ENCODE data around the gene DBX2.
A peak's percentile ranks its signal among the peaks of the same experiment; 100 is the strongest.
"Not testable (repeated sequence)": the region's sequence is repeated elsewhere in the genome, so short reads cannot be mapped to it uniquely, and the experiment has no call there.

DBX2 gene

DNA sequence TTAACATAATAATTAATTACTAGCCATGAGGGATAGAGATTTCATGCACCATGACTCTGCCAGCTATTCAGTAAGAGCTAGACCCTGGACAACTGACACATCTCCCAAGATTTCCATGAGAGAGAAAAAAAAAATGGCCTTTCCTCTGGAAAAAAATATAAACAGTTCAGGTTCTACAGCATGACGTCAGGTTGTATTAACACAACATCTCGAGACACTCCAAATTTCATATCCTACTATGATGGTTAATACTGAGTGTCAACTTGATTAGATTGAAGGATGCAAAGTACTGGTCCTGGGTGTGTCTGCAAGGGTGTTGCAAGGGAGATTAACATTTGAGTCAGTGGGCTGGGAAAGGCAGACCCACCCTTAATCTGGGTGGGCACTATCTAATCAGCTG is 11.1 kb downstream of the DBX2 start:
- Histone ChIP-seq H3K27ac (no peak overlapping the region), H3K9me3 (ENCODE audit: low read depth, low read length) (no peaks in the 10 kb centered on the region), H3K4me3 (no peak overlapping the region), H3K36me3 (ENCODE audit: insufficient read depth, low read length) (no peaks in the 10 kb centered on the region), H3K9ac (ENCODE audit: insufficient read length) (no peak overlapping the region)
- DNase-seq (ENCODE audit: low read depth, low spot score), result no peak
- no peak for TF ChIP-seq FOXP2 (optimal IDR thresholded peaks at IDR 0.05; ENCODE audit: control extremely low read depth, extremely low read length, insufficient read depth)
- TF ChIP-seq POLR2AphosphoS5 (IDR thresholded peaks at IDR 0.05; ENCODE audit: borderline replicate concordance, low read depth, low read length), result no peak
- TF ChIP-seq EZH2 (IDR thresholded peaks at IDR 0.05), result no peak

DNA sequence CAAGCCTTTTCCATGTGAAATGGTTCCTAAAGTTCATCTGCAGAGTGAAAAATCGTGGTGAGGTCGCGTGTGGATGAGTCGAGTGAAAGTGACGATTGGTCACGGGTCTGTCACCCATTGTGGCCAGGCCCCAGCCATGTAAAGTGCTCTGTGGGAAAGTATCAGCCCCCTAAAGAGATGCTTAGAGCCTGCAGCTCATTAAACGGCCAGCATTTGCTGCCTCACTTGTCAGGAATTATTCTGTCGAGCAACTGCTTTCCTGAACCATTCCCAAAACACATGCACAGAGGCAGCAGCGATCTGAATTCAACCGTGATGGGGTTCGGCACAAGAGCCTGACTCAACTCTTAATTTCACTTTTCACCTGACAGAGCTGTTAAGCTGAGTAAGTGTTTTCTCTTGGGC is 16.0 kb downstream of the DBX2 start:
- Histone ChIP-seq H3K9ac (ENCODE audit: insufficient read length) (no peak overlapping the region), H3K9me3 (ENCODE audit: low read depth, low read length) (no peaks in the 10 kb centered on the region), H3K36me3 (ENCODE audit: insufficient read depth, low read length) (no peaks in the 10 kb centered on the region), H3K4me3 (no peak overlapping the region), H3K27ac (no peak overlapping the region)
- no peak for DNase-seq (ENCODE audit: low read depth, low spot score)
- no peak for TF ChIP-seq FOXP2 (optimal IDR thresholded peaks at IDR 0.05; ENCODE audit: control extremely low read depth, extremely low read length, insufficient read depth)
- TF ChIP-seq EZH2 (IDR thresholded peaks at IDR 0.05), result no peak
- TF ChIP-seq POLR2AphosphoS5 (IDR thresholded peaks at IDR 0.05; ENCODE audit: borderline replicate concordance, low read depth, low read length), result no peak

GRCh38 chr12:45017916-45018315 is 33.0 kb downstream of the DBX2 start:
- no peaks in the 10 kb centered on the region for H3K36me3 ChIP-seq (ENCODE audit: insufficient read depth, low read length)
- TF ChIP-seq FOXP2 (optimal IDR thresholded peaks at IDR 0.05; ENCODE audit: control extremely low read depth, extremely low read length, insufficient read depth) (no peak), POLR2AphosphoS5 (IDR thresholded peaks at IDR 0.05; ENCODE audit: borderline replicate concordance, low read depth, low read length) (no peak), EZH2 (IDR thresholded peaks at IDR 0.05) (no peak)
- H3K4me3 ChIP-seq, result no peak overlapping the region
- H3K9ac ChIP-seq (ENCODE audit: insufficient read length), result no peak overlapping the region
- no peak overlapping the region for H3K27ac ChIP-seq
- no peaks in the 10 kb centered on the region for H3K9me3 ChIP-seq (ENCODE audit: low read depth, low read length)
- DNase-seq (ENCODE audit: low read depth, low spot score), result no peak

GRCh38 chr12:45014396-45014795 is 36.5 kb downstream of the DBX2 start:
- DNase-seq (ENCODE audit: low read depth, low spot score), result peak; percentile 62
- Histone ChIP-seq H3K4me3 (peak overlapping the region; percentile 42; the same call in 1 of the 2 replicates), H3K36me3 (ENCODE audit: insufficient read depth, low read length) (no peaks in the 10 kb centered on the region), H3K9ac (ENCODE audit: insufficient read length) (no peak overlapping the region), H3K27ac (peak overlapping the region; percentile 69; the same call in 1 of the 2 replicates), H3K9me3 (ENCODE audit: low read depth, low read length) (no peaks in the 10 kb centered on the region)
- TF ChIP-seq POLR2AphosphoS5 (IDR thresholded peaks at IDR 0.05; ENCODE audit: borderline replicate concordance, low read depth, low read length) (peak; percentile 29; the same call in 1 of the 2 replicates), EZH2 (IDR thresholded peaks at IDR 0.05) (no peak), FOXP2 (optimal IDR thresholded peaks at IDR 0.05; ENCODE audit: control extremely low read depth, extremely low read length, insufficient read depth) (peak; percentile 6)

DNA sequence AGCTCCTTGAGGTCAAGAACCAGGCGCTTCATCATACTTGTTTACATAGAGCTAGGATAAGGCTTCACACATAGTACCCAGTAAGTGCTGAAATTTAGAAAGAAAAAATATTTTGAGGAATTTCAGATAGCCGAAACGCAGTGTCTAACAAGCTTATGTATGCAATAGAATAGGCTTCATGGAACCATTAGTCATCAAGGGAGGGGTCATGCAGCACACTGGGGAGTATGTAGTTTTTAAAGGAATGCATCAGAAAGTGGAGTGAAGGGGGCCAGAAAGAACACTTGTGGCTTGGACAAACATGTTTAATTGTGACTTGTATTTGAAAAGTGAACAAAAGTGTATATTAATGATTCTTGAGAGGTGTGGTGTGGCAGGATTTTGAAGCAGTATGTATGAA is 38.1 kb downstream of the DBX2 start:
- TF ChIP-seq EZH2 (IDR thresholded peaks at IDR 0.05) (no peak), POLR2AphosphoS5 (IDR thresholded peaks at IDR 0.05; ENCODE audit: borderline replicate concordance, low read depth, low read length) (no peak), FOXP2 (optimal IDR thresholded peaks at IDR 0.05; ENCODE audit: control extremely low read depth, extremely low read length, insufficient read depth) (no peak)
- Histone ChIP-seq H3K36me3 (ENCODE audit: insufficient read depth, low read length) (no peaks in the 10 kb centered on the region), H3K9ac (ENCODE audit: insufficient read length) (no peak overlapping the region), H3K4me3 (no peak overlapping the region), H3K9me3 (ENCODE audit: low read depth, low read length) (no peaks in the 10 kb centered on the region), H3K27ac (no peak overlapping the region)
- DNase-seq (ENCODE audit: low read depth, low spot score), result no peak

DNA sequence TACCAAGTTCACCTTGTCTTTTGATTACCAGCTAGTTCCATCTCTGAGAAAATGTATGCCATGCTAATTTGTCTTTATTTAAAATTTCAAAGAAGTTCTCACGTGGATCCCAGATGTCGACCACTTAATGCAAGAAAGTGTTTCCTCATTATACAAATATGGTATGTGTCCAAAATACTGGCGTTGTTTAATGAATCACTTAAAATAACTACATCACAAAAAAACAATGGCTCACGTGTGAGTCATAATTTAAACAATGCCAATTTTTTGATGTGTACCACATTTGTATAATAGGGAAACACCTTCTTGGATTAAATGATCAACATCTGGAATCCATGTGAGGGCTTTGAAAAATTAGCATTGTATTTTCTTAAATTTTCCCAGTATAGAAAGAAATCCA is 40.8 kb downstream of the DBX2 start:
- TF ChIP-seq FOXP2 (optimal IDR thresholded peaks at IDR 0.05; ENCODE audit: control extremely low read depth, extremely low read length, insufficient read depth) (no peak), POLR2AphosphoS5 (IDR thresholded peaks at IDR 0.05; ENCODE audit: borderline replicate concordance, low read depth, low read length) (no peak), EZH2 (IDR thresholded peaks at IDR 0.05) (no peak)
- no peaks in the 10 kb centered on the region for H3K36me3 ChIP-seq (ENCODE audit: insufficient read depth, low read length)
- H3K4me3 ChIP-seq, result no peak overlapping the region
- no peaks in the 10 kb centered on the region for H3K9me3 ChIP-seq (ENCODE audit: low read depth, low read length)
- no peak for DNase-seq (ENCODE audit: low read depth, low spot score)
- H3K9ac ChIP-seq (ENCODE audit: insufficient read length), result no peak overlapping the region
- no peak overlapping the region for H3K27ac ChIP-seq

GRCh38 chr12:45008211-45008610 is 42.7 kb downstream of the DBX2 start:
- H3K4me3 ChIP-seq, result no peak overlapping the region; the same call in 1 of the 2 replicates
- DNase-seq (ENCODE audit: low read depth, low spot score), result peak; percentile 34
- H3K36me3 ChIP-seq (ENCODE audit: insufficient read depth, low read length), result no peaks in the 10 kb centered on the region
- H3K9me3 ChIP-seq (ENCODE audit: low read depth, low read length), result no peaks in the 10 kb centered on the region
- no peak overlapping the region for H3K9ac ChIP-seq (ENCODE audit: insufficient read length)
- no peak overlapping the region for H3K27ac ChIP-seq
- TF ChIP-seq POLR2AphosphoS5 (IDR thresholded peaks at IDR 0.05; ENCODE audit: borderline replicate concordance, low read depth, low read length), result no peak
- no peak for TF ChIP-seq FOXP2 (optimal IDR thresholded peaks at IDR 0.05; ENCODE audit: control extremely low read depth, extremely low read length, insufficient read depth)
- TF ChIP-seq EZH2 (IDR thresholded peaks at IDR 0.05), result no peak

DNA sequence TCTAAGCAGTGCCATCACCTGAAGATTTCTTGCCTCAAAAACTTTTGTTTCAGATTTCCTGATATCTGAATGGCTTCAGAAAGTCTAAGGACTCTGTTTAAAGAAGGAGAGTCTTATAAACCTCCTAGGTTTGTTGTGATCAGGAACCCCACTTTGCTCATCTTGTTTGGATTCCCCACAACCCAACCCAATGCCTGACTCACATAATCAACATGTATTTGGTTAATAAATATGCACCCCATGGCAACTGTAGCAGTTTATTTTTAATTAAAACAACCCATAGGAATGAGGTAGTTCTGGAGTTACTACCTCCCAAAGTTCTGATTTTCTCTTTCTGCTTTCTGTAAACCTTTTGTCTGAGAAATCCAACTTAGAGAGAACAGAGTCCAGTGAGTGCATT is 51.5 kb downstream of the DBX2 start:
- H3K36me3 ChIP-seq (ENCODE audit: insufficient read depth, low read length), result no peaks in the 10 kb centered on the region
- no peaks in the 10 kb centered on the region for H3K9me3 ChIP-seq (ENCODE audit: low read depth, low read length)
- H3K27ac ChIP-seq, result no peak overlapping the region
- no peak overlapping the region for H3K4me3 ChIP-seq
- H3K9ac ChIP-seq (ENCODE audit: insufficient read length), result no peak overlapping the region
- DNase-seq (ENCODE audit: low read depth, low spot score), result no peak
- TF ChIP-seq EZH2 (IDR thresholded peaks at IDR 0.05) (no peak), FOXP2 (optimal IDR thresholded peaks at IDR 0.05; ENCODE audit: control extremely low read depth, extremely low read length, insufficient read depth) (no peak), POLR2AphosphoS5 (IDR thresholded peaks at IDR 0.05; ENCODE audit: borderline replicate concordance, low read depth, low read length) (no peak)

DNA sequence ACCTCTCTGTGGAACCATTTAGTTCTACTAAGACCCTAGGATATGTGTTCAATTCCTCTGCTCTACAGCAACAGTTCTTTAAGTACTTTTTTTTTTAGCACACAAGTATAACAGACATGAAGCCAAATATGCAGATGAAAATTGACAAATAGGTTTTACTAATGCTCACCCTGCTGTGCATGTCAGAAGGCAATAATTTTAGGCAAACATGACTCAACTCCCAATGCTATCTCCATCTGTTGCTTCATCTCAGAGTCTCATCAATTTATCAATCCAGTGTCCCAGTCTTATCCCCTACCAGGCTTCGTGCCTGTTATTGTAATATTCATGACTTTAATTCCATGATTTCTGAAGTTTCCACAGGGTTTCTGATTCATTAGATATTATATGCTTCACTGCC is 57.7 kb downstream of the DBX2 start:
- H3K9ac ChIP-seq (ENCODE audit: insufficient read length), result no peak overlapping the region
- no peak for DNase-seq (ENCODE audit: low read depth, low spot score)

GRCh38 chr12:44984863-44985262 is 66.0 kb downstream of the DBX2 start:
- H3K36me3 ChIP-seq (ENCODE audit: insufficient read depth, low read length); H3K9ac ChIP-seq (ENCODE audit: insufficient read length); DNase-seq (ENCODE audit: low read depth, low spot score); H3K27ac ChIP-seq; H3K9me3 ChIP-seq (ENCODE audit: low read depth, low read length); H3K4me3 ChIP-seq: not testable (repeated sequence)

More for the DNA sequence above, 57.7 kb downstream of the DBX2 start:
- H3K27ac ChIP-seq, result no peak overlapping the region
- H3K36me3 ChIP-seq (ENCODE audit: insufficient read depth, low read length), result no peaks in the 10 kb centered on the region
- H3K4me3 ChIP-seq, result no peak overlapping the region
- TF ChIP-seq POLR2AphosphoS5 (IDR thresholded peaks at IDR 0.05; ENCODE audit: borderline replicate concordance, low read depth, low read length), result no peak
- no peak for TF ChIP-seq EZH2 (IDR thresholded peaks at IDR 0.05)
- TF ChIP-seq FOXP2 (optimal IDR thresholded peaks at IDR 0.05; ENCODE audit: control extremely low read depth, extremely low read length, insufficient read depth), result no peak
- no peaks in the 10 kb centered on the region for H3K9me3 ChIP-seq (ENCODE audit: low read depth, low read length)
